ENCODE results near the gene LIG1.

GRCh38 chr19:48139053-48139452 lies 31.1 kb downstream of the LIG1 start:
- TF ChIP-seq CTCF (conservative IDR thresholded peaks at IDR 0.05; ENCODE audit: low read depth in 2 of 2): no peak
- no peak for TF ChIP-seq ZNF462 (CRISPR knock-in tag; IDR thresholded peaks at IDR 0.05)
- no peak for TF ChIP-seq REST (IDR thresholded peaks at IDR 0.05; ENCODE audit: unreplicated experiment)
- no peak for TF ChIP-seq POLR2AphosphoS5 (IDR thresholded peaks at IDR 0.05; ENCODE audit: low read depth)
